Fibroblast of lung (primary cell): Measurements from ENCODE around the gene NPM3. TPM values are rescaled to one million over a fixed set of nuclear protein-coding genes. Genes with fewer than 3 reads are reported as not detected.

Experiments used
- DNase-seq, 2 donors: peaks; one replicate each; pipeline versions ENCODE4 v3.0.0 to v3.0.0-alpha.2; 2010; ENCODE audit warnings: low read depth in 2 of 2
- H2AFZ ChIP-seq: 2 replicates; pipeline ENCODE4 v1.5.1; 2012; ENCODE audit warnings: low read length, control low read depth, inconsistent platforms
- H3K27ac ChIP-seq: 2 replicates; pipeline ENCODE4 v1.5.1; 2011; ENCODE audit warnings: low read length, control low read depth; ENCODE audit not compliant: insufficient read depth
- H3K27me3 ChIP-seq: 2 replicates; pipeline ENCODE4 v1.5.1; 2011; ENCODE audit warnings: mild to moderate bottlenecking, low read length; ENCODE audit not compliant: control insufficient read depth, insufficient read depth
- H3K36me3 ChIP-seq: 2 replicates; pipeline ENCODE4 v1.5.1; 2011; ENCODE audit warnings: low read length; ENCODE audit not compliant: control insufficient read depth, insufficient read depth
- H3K4me1 ChIP-seq: 2 replicates; pipeline ENCODE4 v1.5.1; 2011; ENCODE audit warnings: low read length; ENCODE audit not compliant: control insufficient read depth, insufficient read depth; ENCODE audit errors: extremely low read depth
- H3K4me2 ChIP-seq: 2 replicates; pipeline ENCODE4 v1.5.1; 2011; ENCODE audit warnings: low read length, control low read depth; ENCODE audit not compliant: insufficient read depth; ENCODE audit errors: extremely low read depth
- H3K4me3 ChIP-seq, 4 experiments: fragments of 200-600 bp in 1 of 4; sonication (generic) in 1 of 4; replicated peaks in 1 of 4; 2 replicates each; pipeline ENCODE4 v1.5.1; 2011 to 2016; ENCODE audit warnings: low read length in 4 of 4, low read depth in 3 of 4, mild to moderate bottlenecking in 3 of 4, control low read depth in 2 of 4, inconsistent platforms in 1 of 4, mixed read lengths in 1 of 4; ENCODE audit not compliant: insufficient read depth in 1 of 4; ENCODE audit errors: control extremely low read depth in 1 of 4
- H3K79me2 ChIP-seq: 2 replicates; pipeline ENCODE4 v1.5.1; 2012; ENCODE audit warnings: mild to moderate bottlenecking, low read length, inconsistent platforms; ENCODE audit not compliant: control insufficient read depth, insufficient read depth
- H3K9ac ChIP-seq: 2 replicates; pipeline ENCODE4 v1.5.1; 2011; ENCODE audit warnings: mild to moderate bottlenecking, low read length, control low read depth; ENCODE audit not compliant: insufficient read depth
- H3K9me3 ChIP-seq: 2 replicates; pipeline ENCODE4 v1.5.1; 2012; ENCODE audit warnings: low read depth, low read length; ENCODE audit not compliant: control insufficient read depth, insufficient read depth
- H4K20me1 ChIP-seq: 2 replicates; pipeline ENCODE4 v1.5.1; 2011; ENCODE audit warnings: low read length; ENCODE audit not compliant: control insufficient read depth, insufficient read depth; ENCODE audit errors: extremely low read depth
- EZH2 ChIP-seq: IDR thresholded peaks from 2 replicates; pipeline ENCODE4 v1.5.1; 2012; ENCODE audit warnings: low read length, control low read depth, mild to moderate bottlenecking; ENCODE audit errors: missing control alignments
- polyA minus RNA-seq: library from RNA; depleted of rRNA, polyadenylated mRNA; stranded (reverse); fragments of >200 nt; gene quantifications from 2 replicates; pipeline ENCODE4 v1.2.3, GENCODE V29; 2011; ENCODE audit warnings: low replicate concordance
- polyA plus RNA-seq, 2 donors: library from polyadenylated mRNA; depleted of rRNA in 1 of 2; stranded (reverse) in 1 of 2; unstranded in 1 of 2; fragments of >200 nt; gene quantifications; 2 replicates each; pipeline ENCODE4 v1.2.1, GENCODE V29; 2011 to 2012; ENCODE audit warnings: missing spikeins in 1 of 2
- total RNA-seq: library from RNA; depleted of rRNA; stranded (reverse); fragments of >200 nt; gene quantifications from 2 replicates; pipeline ENCODE4 v1.2.1, GENCODE V29; 2014
- TF ChIP-seq, protein P1 (sequence below), 2 donors: IDR thresholded peaks in 1 of 2; conservative IDR thresholded peaks in 1 of 2; 1 replicate in 1 of 2; 2 replicates in 1 of 2; pipeline ENCODE4 v1.5.1; 2011 to 2012; ENCODE audit warnings: low read length in 2 of 2, control low read depth in 1 of 2, inconsistent platforms in 1 of 2, low read depth in 1 of 2, mild to moderate bottlenecking in 1 of 2

NPM3 gene, protein sequence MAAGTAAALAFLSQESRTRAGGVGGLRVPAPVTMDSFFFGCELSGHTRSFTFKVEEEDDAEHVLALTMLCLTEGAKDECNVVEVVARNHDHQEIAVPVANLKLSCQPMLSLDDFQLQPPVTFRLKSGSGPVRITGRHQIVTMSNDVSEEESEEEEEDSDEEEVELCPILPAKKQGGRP
- total RNA-seq, result 80.8 and 95.3 TPM in 2 replicates
- 29.1 and 46.7 TPM in 2 replicates for polyA plus RNA-seq
- 43.0 and 67.3 TPM in 2 replicates for polyA plus RNA-seq (2012)
- polyA minus RNA-seq, result 52.3 and 71.5 TPM in 2 replicates

GRCh38 chr10:101782811-101783735, at the start of gene NPM3:
Gene NPM3 (minus strand): TSS chr10:101783446. CDS start chr10:101783390, 56 bp downstream.
- Histone ChIP-seq H3K9ac (peak within 1 kb of the TSS; percentile 68), H3K4me3 (peak within 1 kb of the TSS; percentile 75 to 90 (median 83)), H4K20me1 (no peaks in the 10 kb centered on the region), H3K9me3 (no peaks in the 10 kb centered on the region), H3K36me3 (peaks cover 2% of the 10 kb centered on the region), H3K79me2 (peaks cover 9% of the 10 kb centered on the region), H3K4me1 (peaks cover 7% of the 10 kb centered on the region), H3K4me2 (peak within 1 kb of the TSS; percentile 93), H2AFZ (peak within 1 kb of the TSS; percentile 66), H3K27ac (peak within 1 kb of the TSS; percentile 84), H3K27me3 (no peaks in the 10 kb centered on the region)
- TF ChIP-seq, protein P1, sequence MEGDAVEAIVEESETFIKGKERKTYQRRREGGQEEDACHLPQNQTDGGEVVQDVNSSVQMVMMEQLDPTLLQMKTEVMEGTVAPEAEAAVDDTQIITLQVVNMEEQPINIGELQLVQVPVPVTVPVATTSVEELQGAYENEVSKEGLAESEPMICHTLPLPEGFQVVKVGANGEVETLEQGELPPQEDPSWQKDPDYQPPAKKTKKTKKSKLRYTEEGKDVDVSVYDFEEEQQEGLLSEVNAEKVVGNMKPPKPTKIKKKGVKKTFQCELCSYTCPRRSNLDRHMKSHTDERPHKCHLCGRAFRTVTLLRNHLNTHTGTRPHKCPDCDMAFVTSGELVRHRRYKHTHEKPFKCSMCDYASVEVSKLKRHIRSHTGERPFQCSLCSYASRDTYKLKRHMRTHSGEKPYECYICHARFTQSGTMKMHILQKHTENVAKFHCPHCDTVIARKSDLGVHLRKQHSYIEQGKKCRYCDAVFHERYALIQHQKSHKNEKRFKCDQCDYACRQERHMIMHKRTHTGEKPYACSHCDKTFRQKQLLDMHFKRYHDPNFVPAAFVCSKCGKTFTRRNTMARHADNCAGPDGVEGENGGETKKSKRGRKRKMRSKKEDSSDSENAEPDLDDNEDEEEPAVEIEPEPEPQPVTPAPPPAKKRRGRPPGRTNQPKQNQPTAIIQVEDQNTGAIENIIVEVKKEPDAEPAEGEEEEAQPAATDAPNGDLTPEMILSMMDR (conservative IDR thresholded peaks at IDR 0.05 in 1 of 2, IDR thresholded peaks at IDR 0.05 in 1 of 2; ENCODE audit: low read depth in 1 of 2, low read length in 2 of 2), result no peak
- TF ChIP-seq EZH2, result no peak
- DNase-seq, result peak; percentile 71 to 73

DNA sequence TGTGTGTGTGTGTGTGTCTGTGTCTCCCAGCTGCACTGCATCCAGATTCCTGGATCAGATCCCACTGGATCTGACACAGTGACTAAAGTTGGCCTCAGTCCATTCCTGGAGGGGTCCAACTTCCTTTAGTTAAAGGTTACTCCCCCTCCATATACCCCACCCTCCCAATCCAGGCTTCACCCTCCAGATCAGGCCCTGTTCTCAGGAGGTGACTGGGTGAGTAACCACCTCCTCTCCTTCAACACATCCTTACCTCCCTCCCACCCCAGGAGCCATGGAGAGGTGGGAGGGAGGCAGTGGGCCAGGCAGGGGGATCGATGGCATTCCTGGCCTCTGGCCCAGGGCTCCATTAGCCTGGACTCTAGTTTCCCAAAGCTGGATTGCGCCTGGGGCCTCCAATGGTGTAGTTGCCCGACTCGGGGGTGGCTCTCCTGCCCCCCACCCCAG, 49.1 kb upstream of the NPM3 start:
- DNase-seq, result no peak
- Histone ChIP-seq H3K4me1 (peaks cover 8% of the 10 kb centered on the region), H4K20me1 (no peaks in the 10 kb centered on the region), H3K9ac (no peak overlapping the region), H3K79me2 (no peaks in the 10 kb centered on the region), H3K9me3 (no peaks in the 10 kb centered on the region), H3K4me2 (no peak overlapping the region), H3K4me3 (no peak overlapping the region), H2AFZ (no peak overlapping the region), H3K36me3 (no peaks in the 10 kb centered on the region), H3K27me3 (no peaks in the 10 kb centered on the region), H3K27ac (no peak overlapping the region)
- TF ChIP-seq, protein P1 (conservative IDR thresholded peaks at IDR 0.05 in 1 of 2, IDR thresholded peaks at IDR 0.05 in 1 of 2; ENCODE audit: low read depth in 1 of 2, low read length in 2 of 2), result no peak
- no peak for TF ChIP-seq EZH2
